Hematopoietic multipotent progenitor cell treated with erythropoietin and hydrocortisone succinate and interleukin-3 and kit ligand, for 17 days (in vitro differentiated cells): Measurements from ENCODE around the gene TCF4.

Experiments used
- DNase-seq: peaks from one replicate; pipeline ENCODE4 v3.0.0-alpha.2; 2015; ENCODE audit warnings: low spot score

The TCF4 gene

GRCh38 chr18:55289775-55290174, 298.2 kb downstream of the TCF4 start:
- DNase-seq, result no peak

GRCh38 chr18:55289048-55289447, 298.9 kb downstream of the TCF4 start:
- no peak for DNase-seq

GRCh38 chr18:55287935-55288868, 299.8 kb downstream of the TCF4 start:
- no peak for DNase-seq

- no peak for DNase-seq
Observed at GRCh38 chr18:55287149-55287806, 300.7 kb downstream of the TCF4 start.

- no peak for DNase-seq
Observed at GRCh38 chr18:55286257-55286825, 301.7 kb downstream of the TCF4 start.

- DNase-seq, result no peak
Observed at GRCh38 chr18:55284614-55285013, 303.4 kb downstream of the TCF4 start.

- no peak for DNase-seq
Observed at GRCh38 chr18:55283309-55283708, 304.7 kb downstream of the TCF4 start.

- no peak for DNase-seq
Observed at GRCh38 chr18:55280503-55280902, 307.5 kb downstream of the TCF4 start.

GRCh38 chr18:55275039-55275901, 312.7 kb downstream of the TCF4 start:
- DNase-seq, result no peak

GRCh38 chr18:55272510-55273243, 315.3 kb downstream of the TCF4 start:
- DNase-seq, result no peak

- DNase-seq, result no peak
Observed at GRCh38 chr18:55269622-55270021, 318.4 kb downstream of the TCF4 start.

- DNase-seq, result no peak
Observed at GRCh38 chr18:55268628-55269275, 319.2 kb downstream of the TCF4 start.

- DNase-seq, result no peak
Observed at GRCh38 chr18:55268151-55268601, 319.8 kb downstream of the TCF4 start.

- DNase-seq, result no peak
Observed at GRCh38 chr18:55266981-55267380, 321.0 kb downstream of the TCF4 start.

- DNase-seq, result no peak
Observed at GRCh38 chr18:55265984-55266383, 322.0 kb downstream of the TCF4 start.

- no peak for DNase-seq
Observed at GRCh38 chr18:55265130-55265675, 322.8 kb downstream of the TCF4 start.

- DNase-seq, result no peak
Observed at GRCh38 chr18:55264108-55264507, 323.9 kb downstream of the TCF4 start.

- DNase-seq, result no peak
Observed at GRCh38 chr18:55262021-55262560, 325.9 kb downstream of the TCF4 start.

GRCh38 chr18:55261253-55261652, 326.7 kb downstream of the TCF4 start:
- DNase-seq, result no peak

GRCh38 chr18:55258088-55258487, 329.9 kb downstream of the TCF4 start:
- DNase-seq, result no peak
